Measurements from ENCODE around the gene OR2AT4. TPM values are rescaled to one million over a fixed set of nuclear protein-coding genes. Genes with fewer than 3 reads are reported as not detected.

OR2AT4 gene
- total RNA-seq, 1 experiment from 2014 or later, result not detected

GRCh38 chr11:75090671-75091177, 6.0 kb downstream of the OR2AT4 start:
- Histone ChIP-seq H3K4me1 (ENCODE audit: control insufficient read depth, insufficient read depth, low read length) (no peaks in the 10 kb centered on the region), H3K9me3 (ENCODE audit: control insufficient read depth, insufficient read depth, low read depth, low read length) (peaks cover 13% of the 10 kb centered on the region), H3K36me3 (ENCODE audit: control insufficient read depth, insufficient read depth, low read length) (no peaks in the 10 kb centered on the region), H3K27me3 (ENCODE audit: control insufficient read depth, insufficient read depth, low read length) (peaks cover 17% of the 10 kb centered on the region), H3K27ac (ENCODE audit: low read length) (no peak overlapping the region), H3K4me3 (ENCODE audit: low read depth in 2 of 2, low read length in 2 of 2) (no peak overlapping the region)
- POLR2A ChIA-PET, result no interaction called here
- TF ChIP-seq SIN3A (IDR thresholded peaks at IDR 0.05; ENCODE audit: borderline replicate concordance, insufficient read depth, low read depth, low read length) (no peak), POLR2AphosphoS5 (IDR thresholded peaks at IDR 0.05; ENCODE audit: low read depth, low read length) (no peak), CTCF (IDR thresholded peaks at IDR 0.05) (no peak), TCF7L2 (IDR thresholded peaks at IDR 0.05; ENCODE audit: low read depth, low read length) (no peak)
- TF ChIP-seq, protein P1, sequence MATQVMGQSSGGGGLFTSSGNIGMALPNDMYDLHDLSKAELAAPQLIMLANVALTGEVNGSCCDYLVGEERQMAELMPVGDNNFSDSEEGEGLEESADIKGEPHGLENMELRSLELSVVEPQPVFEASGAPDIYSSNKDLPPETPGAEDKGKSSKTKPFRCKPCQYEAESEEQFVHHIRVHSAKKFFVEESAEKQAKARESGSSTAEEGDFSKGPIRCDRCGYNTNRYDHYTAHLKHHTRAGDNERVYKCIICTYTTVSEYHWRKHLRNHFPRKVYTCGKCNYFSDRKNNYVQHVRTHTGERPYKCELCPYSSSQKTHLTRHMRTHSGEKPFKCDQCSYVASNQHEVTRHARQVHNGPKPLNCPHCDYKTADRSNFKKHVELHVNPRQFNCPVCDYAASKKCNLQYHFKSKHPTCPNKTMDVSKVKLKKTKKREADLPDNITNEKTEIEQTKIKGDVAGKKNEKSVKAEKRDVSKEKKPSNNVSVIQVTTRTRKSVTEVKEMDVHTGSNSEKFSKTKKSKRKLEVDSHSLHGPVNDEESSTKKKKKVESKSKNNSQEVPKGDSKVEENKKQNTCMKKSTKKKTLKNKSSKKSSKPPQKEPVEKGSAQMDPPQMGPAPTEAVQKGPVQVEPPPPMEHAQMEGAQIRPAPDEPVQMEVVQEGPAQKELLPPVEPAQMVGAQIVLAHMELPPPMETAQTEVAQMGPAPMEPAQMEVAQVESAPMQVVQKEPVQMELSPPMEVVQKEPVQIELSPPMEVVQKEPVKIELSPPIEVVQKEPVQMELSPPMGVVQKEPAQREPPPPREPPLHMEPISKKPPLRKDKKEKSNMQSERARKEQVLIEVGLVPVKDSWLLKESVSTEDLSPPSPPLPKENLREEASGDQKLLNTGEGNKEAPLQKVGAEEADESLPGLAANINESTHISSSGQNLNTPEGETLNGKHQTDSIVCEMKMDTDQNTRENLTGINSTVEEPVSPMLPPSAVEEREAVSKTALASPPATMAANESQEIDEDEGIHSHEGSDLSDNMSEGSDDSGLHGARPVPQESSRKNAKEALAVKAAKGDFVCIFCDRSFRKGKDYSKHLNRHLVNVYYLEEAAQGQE (IDR thresholded peaks at IDR 0.05; ENCODE audit: insufficient read depth in 1 of 2, low read depth in 2 of 2, low read length in 1 of 2), result no peak
- DNase-seq (ENCODE audit: low read depth, low spot score) (no peak), ATAC-seq (no peak)
- intact Hi-C loops (cut with micrococcal nuclease; ENCODE audit: unreplicated experiment) (no loop called here), in situ Hi-C loops (cut with HindIII; ENCODE audit: low pct_unique_long_range_greater_than_20kb, low sequenced_read_pairs) (no loop called here)
- no TSS peak for BruUV-seq (replicated peaks)
- CTCF ChIA-PET, result no interaction called here

DNA sequence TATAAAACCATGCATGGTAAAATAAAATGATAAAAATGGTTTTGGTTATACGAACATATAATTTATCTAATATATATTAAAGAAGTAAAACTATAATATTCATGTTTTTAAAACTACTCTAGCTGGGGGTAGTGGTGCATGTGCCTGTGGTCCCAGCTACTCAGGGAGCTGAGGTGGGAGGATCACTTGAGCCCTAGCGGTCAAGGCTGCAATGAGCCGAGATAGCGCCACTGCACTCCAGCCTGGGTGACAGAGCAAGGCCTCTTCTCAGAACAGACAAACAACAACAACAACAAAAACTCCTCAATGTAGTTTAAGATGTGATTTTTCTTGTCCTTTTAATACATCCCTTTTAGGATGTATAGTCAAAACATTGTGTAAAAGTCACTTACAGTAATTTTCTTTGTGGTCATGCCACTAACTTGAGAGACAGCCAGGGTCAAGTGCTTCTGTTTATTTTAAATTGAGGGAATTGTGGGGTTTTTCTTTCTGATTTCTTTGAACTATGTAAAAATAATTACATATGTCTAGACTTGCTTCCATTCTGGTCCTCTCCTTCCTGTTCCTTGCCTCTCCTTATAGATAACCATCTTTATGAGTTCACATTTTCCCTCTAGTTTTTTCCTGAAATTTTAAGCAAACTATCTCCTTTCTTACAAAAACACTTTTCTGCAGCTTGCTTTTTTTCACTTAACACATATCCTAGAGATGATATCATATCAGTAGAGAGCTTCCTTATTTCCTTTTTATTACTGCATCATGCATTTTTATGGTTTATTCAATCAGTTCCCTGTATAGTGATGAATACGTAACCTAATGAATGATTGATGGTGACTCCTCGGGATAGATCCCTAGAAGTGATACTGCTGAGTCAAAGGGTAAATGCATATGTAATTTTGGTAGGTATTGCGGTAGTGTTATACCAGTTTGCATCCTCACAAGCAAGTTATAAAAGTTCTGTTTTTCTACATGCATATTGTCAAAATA, 9.1 kb downstream of the OR2AT4 start:
- Histone ChIP-seq H3K4me1 (ENCODE audit: control insufficient read depth, insufficient read depth, low read length) (no peaks in the 10 kb centered on the region), H3K27me3 (ENCODE audit: control insufficient read depth, insufficient read depth, low read length) (peaks cover 15% of the 10 kb centered on the region), H3K4me3 (ENCODE audit: low read depth in 2 of 2, low read length in 2 of 2) (no peak overlapping the region), H3K27ac (ENCODE audit: low read length) (no peak overlapping the region), H3K9me3 (ENCODE audit: control insufficient read depth, insufficient read depth, low read depth, low read length) (peaks cover 13% of the 10 kb centered on the region), H3K36me3 (ENCODE audit: control insufficient read depth, insufficient read depth, low read length) (no peaks in the 10 kb centered on the region)
- in situ Hi-C loops (cut with HindIII; ENCODE audit: low pct_unique_long_range_greater_than_20kb, low sequenced_read_pairs), result no loop called here
- ChIA-PET CTCF (no interaction called here), POLR2A (no interaction called here)
- TF ChIP-seq TCF7L2 (IDR thresholded peaks at IDR 0.05; ENCODE audit: low read depth, low read length) (no peak), SIN3A (IDR thresholded peaks at IDR 0.05; ENCODE audit: borderline replicate concordance, insufficient read depth, low read depth, low read length) (no peak), POLR2AphosphoS5 (IDR thresholded peaks at IDR 0.05; ENCODE audit: low read depth, low read length) (no peak), CTCF (IDR thresholded peaks at IDR 0.05) (no peak)
- TF ChIP-seq, protein P1 (IDR thresholded peaks at IDR 0.05; ENCODE audit: insufficient read depth in 1 of 2, low read depth in 2 of 2, low read length in 1 of 2), result no peak
- DNase-seq (ENCODE audit: low read depth, low spot score), result no peak
- no TSS peak for BruUV-seq (replicated peaks)
- no peak for ATAC-seq
- intact Hi-C loops (cut with micrococcal nuclease; ENCODE audit: unreplicated experiment), result no loop called here
